ENCODE data around the gene SERTAD2. TPM values are rescaled to one million over a fixed set of nuclear protein-coding genes. Genes with fewer than 3 reads are reported as not detected.

The SERTAD2 gene
- total and polyA plus RNA-seq, 2 of the 4 experiments (the other 2 are of a cell fraction): 5.0 to 11.0 TPM

- H4K91ac ChIP-seq (ENCODE audit: insufficient read depth, low read depth, low read length): no peak overlapping the region
- CTCF ChIA-PET: no interaction called here
- peaks cover 3% of the 10 kb centered on the region for H3K4me1 ChIP-seq (ENCODE audit: control insufficient read depth, insufficient read depth, low read length)
- no peak overlapping the region for H3K4me3 ChIP-seq (ENCODE audit: insufficient read depth, low read depth, low read length)
- no peak overlapping the region for H3K27ac ChIP-seq (ENCODE audit: insufficient read depth, low read length)
- DNase-seq (no peak), ATAC-seq (ENCODE audit: low read depth) (no peak)
- intact Hi-C loops (cut with micrococcal nuclease) (no loop called here), in situ Hi-C loops (cut with MboI; ENCODE audit: low sequenced_read_pairs) (no loop called here), dilution Hi-C loops (cut with HindIII; ENCODE audit: low sequenced_read_pairs, unreplicated experiment) (no loop called here)
- no peak overlapping the region for H2AFZ ChIP-seq (replicated peaks; ENCODE audit: low read length, poor library complexity)
- no peak overlapping the region for H3K18ac ChIP-seq (ENCODE audit: low read depth, low read length)
- H2BK15ac ChIP-seq (ENCODE audit: low read depth, low read length): no peak overlapping the region
- no peak overlapping the region for H3K14ac ChIP-seq (replicated peaks; ENCODE audit: low read depth, low read length)
- H3K79me1 ChIP-seq (ENCODE audit: low read depth in 1 of 2, low read length in 2 of 2): 0 out of 4 replicates have a peak, but pooled peaks cover 5 to 8% of the 10 kb centered on the region in 2 experiments
- peaks cover 6% of the 10 kb centered on the region for H3K36me3 ChIP-seq (ENCODE audit: control insufficient read depth, insufficient read depth, low read length)
- no peak overlapping the region for H2BK20ac ChIP-seq (ENCODE audit: low read depth, low read length)
- no peak overlapping the region for H2BK120ac ChIP-seq (ENCODE audit: low read depth, low read length)
- H4K5ac ChIP-seq (ENCODE audit: low read depth, low read length): no peak overlapping the region
- H3K23ac ChIP-seq (ENCODE audit: low read depth, low read length): no peak overlapping the region
- peaks cover 25% of the 10 kb centered on the region for H3K27me3 ChIP-seq (ENCODE audit: control insufficient read depth, insufficient read depth, low read length)
- H4K20me1 ChIP-seq (ENCODE audit: insufficient read depth, low read length): peaks cover 15% of the 10 kb centered on the region
- no peaks in the 10 kb centered on the region for H3K9me1 ChIP-seq (ENCODE audit: insufficient read depth, low read length)
- no peak overlapping the region for H2AK9ac ChIP-seq (replicated peaks; ENCODE audit: low read depth, low read length, poor library complexity)
- H4K8ac ChIP-seq (ENCODE audit: low read depth in 2 of 2, low read length in 2 of 2): no peak overlapping the region
- H3K4me2 ChIP-seq (ENCODE audit: low read depth, low read length): no peak overlapping the region
- WGBS, 2 experiments (ENCODE audit: extremely low coverage in 2 of 2, insufficient read length in 1 of 2): 100% methylated on average over 1 of the region's 14 CpGs; no CpG with 5 or more reads in 1 of the 2 experiments
- no TSS peak for BruUV-seq (replicated peaks)
- no peak overlapping the region for H3K9ac ChIP-seq (ENCODE audit: low read depth, low read length)
- no peak overlapping the region for H3K56ac ChIP-seq (ENCODE audit: extremely low read depth, insufficient read depth, low read length)
- H3K4ac ChIP-seq (ENCODE audit: low read depth, low read length): no peak overlapping the region
- no peak overlapping the region for H2AK5ac ChIP-seq (ENCODE audit: low read depth, low read length)
- TF ChIP-seq POLR2A (IDR thresholded peaks at IDR 0.05; ENCODE audit: low read depth, low read length) (no peak), RCOR1 (IDR thresholded peaks at IDR 0.05; ENCODE audit: insufficient replicate concordance, low read length) (no peak), MAZ (IDR thresholded peaks at IDR 0.05; ENCODE audit: borderline replicate concordance, low read depth, low read length) (no peak), FOS (IDR thresholded peaks at IDR 0.05; ENCODE audit: low read depth, low read length) (no peak), CHD1 (IDR thresholded peaks at IDR 0.05; ENCODE audit: low read depth, low read length) (no peak), ELK1 (IDR thresholded peaks at IDR 0.05; ENCODE audit: borderline replicate concordance, low read depth, low read length) (no peak), CTCF (conservative IDR thresholded peaks at IDR 0.05; ENCODE audit: low read depth, low read length) (no peak), BHLHE40 (IDR thresholded peaks at IDR 0.05; ENCODE audit: low read depth, low read length) (no peak), CEBPB (IDR thresholded peaks at IDR 0.05; ENCODE audit: low read depth, low read length) (no peak), MAFK (IDR thresholded peaks at IDR 0.05; ENCODE audit: low read depth, low read length) (no peak), SMC3 (IDR thresholded peaks at IDR 0.05; ENCODE audit: low read depth, low read length) (no peak)
- H2BK5ac ChIP-seq (ENCODE audit: low read depth, low read length, poor library complexity, severe bottlenecking): no peak overlapping the region
- POLR2A ChIA-PET (ENCODE audit: unreplicated experiment): interaction anchor here (0.5 kb wide), 1 partner anchor 18 kb away, joined by 3 read pairs; no protein-coding TSS in a partner anchor
- H3K9me3 ChIP-seq (ENCODE audit: control insufficient read depth, insufficient read depth, low read length): no peaks in the 10 kb centered on the region
These were observed 25.6 kb downstream of the SERTAD2 start for GRCh38 chr2:64627860-64628841.
